Posterior cingulate gyrus (tissue), 11 donors: ENCODE results near the gene ANKRD55.
A peak's percentile ranks its signal among the peaks of the same experiment; 100 is the strongest.
"Not testable (repeated sequence)": the region's sequence is repeated elsewhere in the genome, so short reads cannot be mapped to it uniquely, and the experiment has no call there.

Source experiments
- DNase-seq, 10 donors: peaks; one replicate each; pipeline versions ENCODE4 v3.0.0 to v3.0.0-alpha.2; 2020 to 2021; ENCODE audit warnings: mixed read lengths in 3 of 10
- intact Hi-C: fragments of 100-400 bp; cut with DNase I; formaldehyde crosslinking; loops from one replicate; pipeline ENCODE4 v1.15.1; 2023

The ANKRD55 gene

GRCh38 chr5:56175488-56175887 lies 57.6 kb downstream of the ANKRD55 start:
- intact Hi-C loops = no loop called here
- no peak for DNase-seq

DNA sequence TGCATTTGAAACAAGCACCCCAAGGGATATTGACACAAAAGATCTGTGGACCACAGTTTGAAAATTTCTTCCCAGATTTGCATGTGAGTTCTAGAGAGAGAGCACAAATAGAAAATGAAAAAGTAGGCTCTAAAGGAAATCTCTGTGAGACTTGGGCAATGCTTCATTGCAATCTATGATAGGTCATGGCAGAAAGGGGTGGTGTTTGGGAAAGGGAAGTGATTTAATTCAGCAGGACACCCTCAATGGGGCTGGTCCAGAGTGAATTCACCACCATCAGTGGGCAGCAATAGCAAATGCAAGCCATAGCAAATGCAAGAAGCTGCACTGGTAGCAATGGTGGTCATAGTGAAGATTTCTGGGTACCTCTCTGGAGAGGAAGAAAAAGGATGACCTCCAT lies 58.1 kb downstream of the ANKRD55 start:
- intact Hi-C loops = no loop called here

GRCh38 chr5:56172241-56172640 lies 60.9 kb downstream of the ANKRD55 start:
- intact Hi-C loops = no loop called here
- no peak for DNase-seq

More for the DNA sequence above, 58.1 kb downstream of the ANKRD55 start:
- DNase-seq = no peak

GRCh38 chr5:56170557-56170956 lies 62.6 kb downstream of the ANKRD55 start:
- intact Hi-C loops = no loop called here

DNA sequence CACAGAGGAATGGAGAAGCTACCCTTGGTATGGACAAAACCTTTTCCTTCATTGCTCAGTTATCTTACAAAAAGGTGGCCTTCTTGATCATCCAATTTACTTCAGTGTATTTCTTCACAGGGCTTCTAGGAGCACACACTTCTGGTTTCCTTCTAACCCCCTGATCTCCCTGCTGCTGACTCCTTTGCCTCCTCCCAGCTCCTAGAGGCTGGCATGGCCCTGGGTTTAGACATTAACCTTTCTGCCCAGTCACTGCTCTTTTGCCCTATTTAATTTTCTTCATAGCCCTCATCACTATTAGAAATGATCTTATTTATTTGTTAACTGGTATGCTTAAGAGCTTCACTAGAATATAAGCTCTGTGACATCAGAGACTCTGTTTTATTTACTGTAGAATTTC lies 63.2 kb downstream of the ANKRD55 start:
- intact Hi-C loops = no loop called here

More at GRCh38 chr5:56170557-56170956, 62.6 kb downstream of the ANKRD55 start:
- DNase-seq = no peak

DNA sequence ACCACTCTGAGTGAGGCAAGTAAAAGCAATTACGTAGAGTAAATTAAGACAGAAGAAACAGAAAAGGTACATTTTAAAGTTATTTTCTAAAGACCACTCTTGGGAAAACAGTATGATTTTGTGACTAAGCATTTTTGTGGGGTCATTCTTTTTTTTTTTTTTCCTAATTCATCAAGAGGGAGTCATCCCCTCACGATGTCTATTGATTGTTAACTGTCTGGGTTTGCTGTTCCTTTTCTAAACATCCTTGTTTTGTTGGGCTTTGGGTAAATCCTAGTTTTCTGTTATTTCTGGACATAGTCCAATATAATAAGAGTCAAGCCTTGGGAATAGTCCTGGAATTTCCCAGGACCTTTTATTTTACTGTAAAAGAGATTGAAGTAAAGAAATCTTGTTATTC lies 63.8 kb downstream of the ANKRD55 start:
- intact Hi-C loops = no loop called here
- no peak for DNase-seq

More for the DNA sequence above, 63.2 kb downstream of the ANKRD55 start:
- DNase-seq = no peak

DNA sequence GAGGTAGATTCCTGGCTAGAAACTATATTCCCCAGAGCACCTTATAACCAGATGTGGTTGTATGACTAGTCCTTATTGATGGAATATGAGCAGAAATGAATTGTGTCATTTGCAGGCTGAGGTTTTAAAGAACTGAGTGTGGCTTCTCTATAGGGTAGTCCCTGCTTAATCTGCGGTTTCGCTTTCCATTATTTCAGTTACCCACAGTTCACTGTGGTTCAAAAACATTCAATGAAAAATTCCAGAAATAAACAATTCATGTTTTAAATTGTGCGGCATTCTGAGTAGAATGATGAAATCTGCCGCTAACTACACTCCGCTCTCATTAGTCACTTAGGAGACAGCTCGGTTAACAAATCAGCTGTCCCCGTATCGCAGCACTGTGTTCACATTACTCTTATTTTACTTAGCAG lies 65.1 kb downstream of the ANKRD55 start:
- DNase-seq = no peak
- intact Hi-C loops = no loop called here

GRCh38 chr5:56167519-56167918 lies 65.6 kb downstream of the ANKRD55 start:
- intact Hi-C loops = no loop called here
- no peak for DNase-seq

DNA sequence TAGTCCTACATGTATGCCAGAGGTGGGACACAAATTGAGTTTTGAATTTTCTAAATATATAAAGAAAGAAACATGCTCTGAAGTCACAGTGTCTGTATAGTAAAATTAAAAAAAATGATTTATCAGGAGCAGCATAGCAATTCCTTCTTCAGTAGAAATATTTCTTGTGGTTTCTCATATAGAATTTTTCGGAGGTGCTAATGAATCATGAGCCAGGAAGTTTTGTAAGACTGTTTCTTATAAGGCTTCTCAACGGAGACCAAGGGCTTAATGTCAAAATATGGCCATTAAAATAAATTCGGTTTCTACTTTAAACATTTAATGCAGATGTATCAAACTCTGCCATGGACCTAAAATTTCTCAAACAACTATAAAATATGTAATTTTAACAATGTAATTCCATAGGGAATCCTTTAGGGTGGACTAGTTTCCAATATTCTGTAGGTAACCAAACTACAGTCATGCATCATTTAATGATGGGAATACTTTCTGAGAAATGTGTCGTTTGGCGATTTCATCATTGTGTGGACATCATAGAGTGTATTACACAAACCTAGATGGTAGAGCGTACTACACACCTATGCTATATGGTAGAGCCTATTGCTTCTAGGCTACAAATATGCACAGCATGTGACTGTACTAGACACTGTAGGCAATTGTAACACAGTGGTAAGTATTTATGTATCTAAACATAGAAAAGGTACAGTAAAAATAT lies 66.3 kb downstream of the ANKRD55 start:
- no peak for DNase-seq
- intact Hi-C loops = no loop called here

DNA sequence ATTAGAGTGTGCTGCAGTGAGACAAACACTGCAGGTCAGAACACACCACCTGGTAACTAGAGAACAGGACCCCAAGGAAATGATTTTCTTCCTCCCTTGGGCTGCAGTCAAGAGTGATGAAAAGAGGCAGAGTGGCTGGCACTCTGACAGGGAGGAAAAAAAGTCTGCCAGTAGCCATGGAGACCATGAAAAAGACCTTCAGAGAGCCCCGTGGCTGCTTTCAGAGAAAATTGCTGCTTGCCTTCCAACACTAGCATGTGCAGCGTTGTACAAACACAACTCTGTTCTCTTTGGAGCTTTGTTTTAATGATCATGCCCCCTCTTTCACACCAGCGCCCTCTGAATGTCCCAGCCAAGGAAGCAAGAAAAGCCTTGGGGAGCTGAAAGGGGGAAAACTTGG lies 68.8 kb downstream of the ANKRD55 start:
- intact Hi-C loops = no loop called here
- DNase-seq = peak in 9 of 10 donors; percentile 23 to 88 (median 50)

- DNase-seq = no peak
These were observed 71.2 kb downstream of the ANKRD55 start for GRCh38 chr5:56161927-56162326.

DNA sequence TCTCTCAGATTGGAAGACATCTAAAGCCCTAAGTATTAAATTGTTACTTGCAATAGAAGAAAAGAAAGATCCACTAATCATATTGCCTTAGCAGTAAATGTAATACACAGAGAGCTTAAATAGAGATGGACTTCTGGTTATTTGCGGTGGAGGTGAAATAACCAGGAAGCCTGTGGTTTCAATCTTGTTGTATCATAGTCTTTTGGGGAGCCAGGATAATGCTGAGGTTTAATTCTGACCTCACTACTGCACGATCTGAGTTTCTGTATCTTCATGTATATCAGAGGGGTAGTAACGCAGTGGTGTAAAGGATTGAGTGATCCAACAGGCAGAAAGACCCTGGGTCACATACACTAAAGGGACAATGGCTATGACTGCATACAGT lies 71.7 kb downstream of the ANKRD55 start:
- DNase-seq = no peak
- intact Hi-C loops = no loop called here

More at GRCh38 chr5:56161927-56162326, 71.2 kb downstream of the ANKRD55 start:
- intact Hi-C loops = no loop called here

DNA sequence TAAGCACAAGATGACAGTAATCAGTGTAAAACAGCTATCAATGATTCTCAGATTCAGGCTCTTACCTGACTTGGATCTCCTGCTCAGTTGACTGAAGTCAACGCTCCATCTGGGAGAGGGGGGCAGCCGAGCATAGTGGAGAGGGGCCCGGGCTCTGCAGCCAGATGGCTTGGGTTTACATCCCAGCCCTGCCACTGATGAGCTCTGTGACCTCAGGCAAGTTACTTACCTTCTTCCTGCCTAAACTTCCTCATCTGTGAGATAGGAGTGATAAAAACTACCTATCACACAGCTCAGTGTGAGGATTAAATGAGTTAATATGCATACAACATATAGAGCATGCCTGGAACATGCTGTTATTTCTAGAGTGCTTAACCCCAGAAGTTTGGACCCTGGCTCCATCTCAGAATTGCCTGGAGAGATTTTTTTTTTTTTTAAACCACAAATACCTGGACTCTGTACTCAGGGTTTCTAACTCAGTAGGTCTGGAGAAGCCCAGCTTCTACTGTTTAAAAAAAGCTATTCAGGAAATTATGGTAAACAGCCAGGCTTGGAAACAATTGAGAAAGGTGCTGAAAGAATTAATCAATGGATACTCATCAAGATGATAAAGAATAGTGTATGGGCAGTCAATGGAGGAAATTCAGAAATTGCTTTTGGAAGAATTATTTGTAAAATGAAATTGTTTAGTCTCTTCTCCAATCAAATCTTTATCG lies 72.2 kb downstream of the ANKRD55 start:
- no peak for DNase-seq
- intact Hi-C loops = no loop called here

- intact Hi-C loops = no loop called here
- no peak for DNase-seq
These were observed 73.6 kb downstream of the ANKRD55 start for GRCh38 chr5:56159521-56159947.

DNA sequence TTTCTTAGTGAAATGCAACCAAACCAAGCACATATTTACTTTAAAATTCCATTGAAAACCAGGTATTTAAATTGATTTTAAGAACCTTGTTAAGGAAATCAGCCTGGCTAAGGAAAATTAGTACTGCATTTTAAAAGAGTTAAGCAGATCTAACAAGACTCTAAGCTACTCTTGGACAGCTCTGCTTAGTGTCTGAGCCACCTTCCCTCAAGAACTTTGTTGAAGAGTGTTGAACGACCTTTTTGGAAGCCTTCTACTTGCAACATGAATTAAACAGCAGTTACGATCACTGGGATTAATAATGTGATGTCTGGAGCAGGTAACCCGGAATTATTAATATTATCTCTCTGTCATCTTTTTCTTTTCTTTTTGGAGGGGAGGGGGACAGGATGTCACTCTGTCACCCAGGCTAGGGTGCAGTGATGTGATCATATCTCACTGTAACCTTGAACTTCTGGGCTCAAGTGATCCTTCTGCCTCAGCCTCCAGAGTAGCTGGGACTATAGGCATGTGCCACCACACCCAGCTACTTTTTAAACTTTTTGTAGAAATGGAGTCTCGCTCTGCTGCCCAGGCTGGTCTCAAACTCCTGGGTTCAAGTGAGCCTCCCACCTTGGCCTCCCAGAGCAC lies 74.7 kb downstream of the ANKRD55 start:
- DNase-seq = no peak
- intact Hi-C loops = no loop called here

DNA sequence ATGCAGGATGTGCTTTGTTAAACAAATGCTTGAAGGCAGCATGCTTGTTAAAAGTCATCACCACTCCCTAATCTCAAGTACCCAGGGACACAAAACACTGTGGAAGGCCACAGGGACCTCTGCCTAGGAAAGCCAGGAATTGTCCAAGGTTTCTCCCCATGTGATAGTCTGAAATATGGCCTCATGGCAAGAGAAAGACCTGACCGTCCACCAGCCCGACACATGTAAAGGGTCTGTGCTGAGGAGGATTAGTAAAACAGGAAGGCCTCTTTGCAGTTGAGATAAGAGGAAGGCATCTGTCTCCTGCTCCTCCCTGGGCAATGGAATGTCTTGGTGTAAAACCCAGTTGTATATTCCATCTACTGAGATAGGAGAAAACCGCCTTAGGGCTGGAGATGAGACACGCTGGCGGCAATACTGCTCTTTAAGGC lies 75.9 kb downstream of the ANKRD55 start:
- intact Hi-C loops, DNase-seq: not testable (repeated sequence)

GRCh38 chr5:56156585-56157190 lies 76.4 kb downstream of the ANKRD55 start:
- intact Hi-C loops, DNase-seq: not testable (repeated sequence)

- peak in 3 of 10 donors; percentile 17 to 87 (median 20) for DNase-seq
- intact Hi-C loops = no loop called here
These were observed 77.0 kb downstream of the ANKRD55 start for GRCh38 chr5:56155992-56156584.

GRCh38 chr5:56154732-56155484 lies 78.2 kb downstream of the ANKRD55 start:
- no peak for DNase-seq
- intact Hi-C loops = no loop called here

GRCh38 chr5:56152437-56152836 lies 80.7 kb downstream of the ANKRD55 start:
- no peak for DNase-seq
- intact Hi-C loops = no loop called here
